MM.1S (cell line): Measurements from ENCODE around the gene DLG3.

Experiments
- DNase-seq: peaks from one replicate; pipeline ENCODE4 v3.0.0-alpha.2; 2015
- H2AFZ ChIP-seq: fragments of 300-600 bp; sonication (generic); 2 replicates; pipeline ENCODE4 v1.6.0; 2016; ENCODE audit warnings: antibody characterized with exemption, low read length
- H3F3A ChIP-seq: fragments of 300-600 bp; sonication (generic); 2 replicates; pipeline ENCODE4 v1.6.1; 2016; ENCODE audit warnings: mild to moderate bottlenecking, antibody characterized with exemption, low read length, moderate library complexity, mixed read lengths; ENCODE audit not compliant: insufficient read depth
- H3K27ac ChIP-seq: fragments of 300-600 bp; sonication (generic); 2 replicates; pipeline ENCODE4 v1.5.1; 2016; ENCODE audit warnings: mild to moderate bottlenecking, low read length
- H3K27me3 ChIP-seq: fragments of 300-600 bp; sonication (generic); replicated peaks from 2 replicates; pipeline ENCODE4 v1.6.0; 2016; ENCODE audit warnings: low read length; ENCODE audit not compliant: insufficient read depth
- H3K36me3 ChIP-seq: fragments of 300-600 bp; sonication (generic); replicated peaks from 2 replicates; pipeline ENCODE4 v1.6.1; 2016; ENCODE audit warnings: mild to moderate bottlenecking, low read length, mixed read lengths; ENCODE audit not compliant: insufficient read depth
- H3K4me1 ChIP-seq: fragments of 300-600 bp; sonication (generic); 2 replicates; pipeline ENCODE4 v1.6.1; 2016; ENCODE audit warnings: low read length, mixed read lengths
- H3K4me2 ChIP-seq: fragments of 300-600 bp; sonication (generic); 2 replicates; pipeline ENCODE4 v1.6.0; 2016; ENCODE audit warnings: low read depth, low read length
- H3K4me3 ChIP-seq: fragments of 300-600 bp; sonication (generic); 2 replicates; pipeline ENCODE4 v1.5.1; 2016; ENCODE audit warnings: low read length, mixed read lengths
- H3K79me2 ChIP-seq: fragments of 300-600 bp; sonication (generic); 2 replicates; pipeline ENCODE4 v1.6.1; 2016; ENCODE audit warnings: mixed run types, low read length, mixed read lengths
- H3K9ac ChIP-seq: fragments of 300-600 bp; sonication (generic); 2 replicates; pipeline ENCODE4 v1.6.1; 2016; ENCODE audit warnings: low read length, mixed read lengths
- H3K9me2 ChIP-seq: fragments of 300-600 bp; sonication (generic); replicated peaks from 2 replicates; pipeline ENCODE4 v1.6.1; 2016; ENCODE audit warnings: mild to moderate bottlenecking, low read length, mixed read lengths; ENCODE audit not compliant: insufficient read depth
- H3K9me3 ChIP-seq: fragments of 300-600 bp; sonication (generic); replicated peaks from 2 replicates; pipeline ENCODE4 v1.6.1; 2016; ENCODE audit warnings: mild to moderate bottlenecking, low read length, mixed read lengths; ENCODE audit not compliant: insufficient read depth
- H4K20me1 ChIP-seq: fragments of 300-600 bp; sonication (generic); 2 replicates; pipeline ENCODE4 v1.6.1; 2016; ENCODE audit warnings: mild to moderate bottlenecking, low read length, moderate library complexity, mixed read lengths; ENCODE audit not compliant: insufficient read depth
- CTCF ChIP-seq: fragments of 300-600 bp; sonication (generic); IDR thresholded peaks from 2 replicates; pipeline ENCODE4 v1.5.1; 2016; ENCODE audit warnings: antibody characterized with exemption, low read length, mixed read lengths
- EZH2 ChIP-seq: fragments of 300-600 bp; sonication (generic); optimal IDR thresholded peaks from 2 replicates; pipeline ENCODE3; 2017; ENCODE audit warnings: low read depth, mild to moderate bottlenecking, antibody characterized with exemption, low read length, mixed read lengths
- EZH2phosphoT487 ChIP-seq: fragments of 300-600 bp; sonication (generic); IDR thresholded peaks from 2 replicates; pipeline ENCODE4 v1.6.1; 2018; ENCODE audit warnings: antibody characterized with exemption, low read length

The DLG3 gene

DNA sequence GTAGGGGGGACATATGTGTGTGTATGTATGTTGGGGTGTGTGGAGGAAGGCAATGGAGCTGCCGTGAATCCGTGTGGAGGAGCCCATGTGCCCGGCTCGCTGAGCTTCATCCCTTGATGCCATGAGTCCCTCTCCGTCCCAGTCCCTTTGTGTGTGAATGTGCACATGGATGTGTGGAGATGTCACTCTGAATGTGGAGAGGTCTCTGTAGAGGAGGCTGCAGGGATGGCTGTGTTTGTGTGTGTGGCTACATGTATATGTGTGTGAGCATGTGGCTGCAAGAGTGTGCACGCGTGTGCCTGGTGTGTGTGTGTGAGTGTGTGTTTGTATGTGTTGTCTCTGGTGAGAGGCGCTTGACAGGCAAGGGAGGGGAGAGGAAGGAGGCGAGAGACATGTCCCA lies 1.3 kb downstream of the DLG3 start:
- Histone ChIP-seq H3K9ac (no peak overlapping the region), H3K27ac (no peak overlapping the region), H3K36me3 (no peaks in the 10 kb centered on the region), H2AFZ (no peak overlapping the region), H3K79me2 (no peaks in the 10 kb centered on the region), H3K4me2 (no peak overlapping the region), H3F3A (no peaks in the 10 kb centered on the region), H3K4me1 (no peaks in the 10 kb centered on the region), H3K9me3 (no peaks in the 10 kb centered on the region), H3K9me2 (no peaks in the 10 kb centered on the region), H3K27me3 (no peaks in the 10 kb centered on the region), H3K4me3 (no peak overlapping the region), H4K20me1 (no peaks in the 10 kb centered on the region)
- no peak for DNase-seq
- TF ChIP-seq EZH2: no peak
- no peak for TF ChIP-seq EZH2phosphoT487
- no peak for TF ChIP-seq CTCF

GRCh38 chrX:70446380-70447350 lies 2.0 kb downstream of the DLG3 start:
- Histone ChIP-seq H3K27ac (no peak overlapping the region), H3K36me3 (no peaks in the 10 kb centered on the region), H3K4me3 (no peak overlapping the region), H3K27me3 (no peaks in the 10 kb centered on the region), H2AFZ (no peak overlapping the region), H3K4me1 (no peaks in the 10 kb centered on the region), H3K9me3 (no peaks in the 10 kb centered on the region), H3K9ac (no peak overlapping the region), H3K4me2 (no peak overlapping the region), H3F3A (no peaks in the 10 kb centered on the region), H3K9me2 (no peaks in the 10 kb centered on the region), H3K79me2 (no peaks in the 10 kb centered on the region), H4K20me1 (no peaks in the 10 kb centered on the region)
- no peak for DNase-seq
- no peak for TF ChIP-seq EZH2
- no peak for TF ChIP-seq EZH2phosphoT487
- TF ChIP-seq CTCF: no peak

DNA sequence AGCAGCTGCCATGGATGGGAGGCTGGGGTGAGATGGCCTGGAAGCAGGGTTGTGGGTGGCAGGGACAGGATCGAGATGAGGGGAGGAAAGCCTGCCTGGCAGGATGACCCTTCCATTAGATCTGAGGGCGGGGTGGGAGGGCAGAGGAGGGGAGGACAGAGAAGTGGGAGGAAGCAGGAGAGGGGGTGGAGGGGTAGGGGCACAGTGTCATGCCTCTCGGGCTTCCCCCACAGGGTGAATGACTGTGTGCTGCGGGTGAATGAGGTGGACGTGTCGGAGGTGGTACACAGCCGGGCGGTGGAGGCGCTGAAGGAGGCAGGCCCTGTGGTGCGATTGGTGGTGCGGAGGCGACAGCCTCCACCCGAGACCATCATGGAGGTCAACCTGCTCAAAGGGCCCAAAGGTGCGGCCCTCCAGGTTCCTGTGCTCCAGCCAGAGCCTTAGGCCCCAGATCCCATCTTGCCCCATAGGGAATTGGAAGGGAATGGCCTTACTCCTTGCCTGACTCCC lies 4.9 kb downstream of the DLG3 start:
- Histone ChIP-seq H3K79me2 (no peaks in the 10 kb centered on the region), H3K4me1 (peaks cover 15% of the 10 kb centered on the region), H4K20me1 (no peaks in the 10 kb centered on the region), H3K9me3 (no peaks in the 10 kb centered on the region), H3K27ac (no peak overlapping the region), H3K9me2 (no peaks in the 10 kb centered on the region), H3K4me3 (no peak overlapping the region), H3K4me2 (no peak overlapping the region), H3K9ac (no peak overlapping the region), H3F3A (peaks cover 15% of the 10 kb centered on the region; the same call in 1 of the 2 replicates), H3K36me3 (no peaks in the 10 kb centered on the region), H3K27me3 (no peaks in the 10 kb centered on the region), H2AFZ (no peak overlapping the region)
- DNase-seq: no peak
- TF ChIP-seq EZH2phosphoT487 (no peak), EZH2 (no peak), CTCF (no peak)
